Mucosa of stomach (tissue), 1 donor: Measurements from ENCODE around the gene EPB41L5.
"Not testable (repeated sequence)": the region's sequence is repeated elsewhere in the genome, so short reads cannot be mapped to it uniquely, and the experiment has no call there.

ENCODE experiments used
- H3K27me3 ChIP-seq: one replicate; pipeline ENCODE4 v1.7.0; 2013; ENCODE audit warnings: mild to moderate bottlenecking, low read length; ENCODE audit not compliant: control insufficient read depth, insufficient read depth
- H3K36me3 ChIP-seq: one replicate; pipeline ENCODE4 v1.7.0; 2013; ENCODE audit warnings: low read length; ENCODE audit not compliant: control insufficient read depth, insufficient read depth
- H3K4me1 ChIP-seq: one replicate; pipeline ENCODE4 v1.7.0; 2013; ENCODE audit warnings: mild to moderate bottlenecking, low read length; ENCODE audit not compliant: control insufficient read depth, insufficient read depth
- H3K4me3 ChIP-seq: one replicate; pipeline ENCODE4 v1.7.0; 2013; ENCODE audit warnings: low read length
- H3K9ac ChIP-seq: one replicate; pipeline ENCODE4 v1.7.0; 2013; ENCODE audit warnings: mild to moderate bottlenecking, low read length, moderate library complexity
- H3K9me3 ChIP-seq: one replicate; pipeline ENCODE4 v1.7.0; 2013; ENCODE audit warnings: mild to moderate bottlenecking, low read length, moderate library complexity; ENCODE audit not compliant: control insufficient read depth
- donor health status: Pancreatic carcinoma.

EPB41L5 gene

GRCh38 chr2:120108749-120109148, 95.9 kb downstream of the EPB41L5 start:
- Histone ChIP-seq H3K9ac (no peak overlapping the region), H3K9me3 (no peaks in the 10 kb centered on the region), H3K4me3 (no peak overlapping the region), H3K4me1 (no peaks in the 10 kb centered on the region), H3K36me3 (no peaks in the 10 kb centered on the region), H3K27me3 (no peaks in the 10 kb centered on the region)

DNA sequence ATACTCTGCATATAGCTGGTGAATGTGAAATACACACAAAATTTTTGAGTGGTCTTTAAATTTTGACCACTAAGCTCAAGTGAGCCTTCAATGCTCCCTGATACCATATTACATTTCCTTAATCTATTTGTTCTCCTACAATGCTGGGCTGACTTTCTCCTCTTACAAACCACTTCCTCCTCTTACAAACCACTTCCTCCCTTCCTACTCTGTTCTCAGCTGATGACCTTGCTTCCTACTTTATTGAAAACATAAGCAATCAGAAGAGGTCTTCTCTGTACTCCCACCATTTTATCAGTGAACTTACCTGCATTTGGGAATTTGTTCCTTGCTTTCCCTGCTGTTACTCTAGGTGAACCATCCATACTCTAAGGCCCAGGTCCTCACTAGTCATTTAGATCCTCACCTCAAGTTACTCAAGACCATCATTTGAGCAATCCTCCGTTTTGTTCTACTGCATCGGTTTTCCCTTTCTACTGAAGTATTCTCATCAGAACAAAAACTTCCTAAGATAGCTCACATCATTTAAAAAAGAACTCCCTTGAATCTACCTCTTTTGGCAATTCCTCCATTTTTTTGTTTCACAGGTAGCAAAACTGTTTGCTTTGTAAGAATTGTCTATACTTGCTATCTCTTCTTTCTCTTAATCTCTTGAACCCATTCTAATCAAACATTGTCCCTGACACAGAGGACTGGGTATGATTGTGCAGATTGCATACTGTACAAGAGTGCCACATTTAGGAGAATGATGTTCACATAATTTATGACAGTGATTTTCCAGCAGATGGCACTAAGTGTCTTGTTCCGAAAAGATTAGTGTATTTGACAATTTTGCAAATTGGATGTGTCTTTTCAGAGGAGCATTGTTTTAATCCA, 96.5 kb downstream of the EPB41L5 start:
- H3K9ac ChIP-seq, result no peak overlapping the region
- H3K9me3 ChIP-seq, result no peaks in the 10 kb centered on the region
- H3K27me3 ChIP-seq, result no peaks in the 10 kb centered on the region
- no peak overlapping the region for H3K4me3 ChIP-seq
- H3K4me1 ChIP-seq, result no peaks in the 10 kb centered on the region
- H3K36me3 ChIP-seq, result no peaks in the 10 kb centered on the region

DNA sequence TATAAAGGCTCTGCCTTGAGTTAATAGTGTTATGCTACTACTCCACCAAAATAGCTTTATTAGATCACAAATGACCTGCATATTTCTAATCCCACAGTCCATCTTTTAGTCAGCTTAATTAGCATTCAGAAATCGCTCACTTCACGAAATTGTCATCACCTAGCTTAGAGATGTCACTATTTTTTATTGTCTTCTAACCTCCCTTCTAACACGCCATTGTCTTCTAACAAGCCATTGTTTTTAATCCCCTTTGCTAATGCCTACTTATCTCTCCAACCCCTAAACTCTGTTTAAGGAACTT, 97.1 kb downstream of the EPB41L5 start:
- no peaks in the 10 kb centered on the region for H3K27me3 ChIP-seq
- no peaks in the 10 kb centered on the region for H3K36me3 ChIP-seq
- H3K9ac ChIP-seq, result no peak overlapping the region
- H3K9me3 ChIP-seq, result no peaks in the 10 kb centered on the region
- no peak overlapping the region for H3K4me3 ChIP-seq
- no peaks in the 10 kb centered on the region for H3K4me1 ChIP-seq

GRCh38 chr2:120110507-120110906, 97.6 kb downstream of the EPB41L5 start:
- Histone ChIP-seq H3K4me3 (no peak overlapping the region), H3K9ac (no peak overlapping the region), H3K9me3 (no peaks in the 10 kb centered on the region), H3K36me3 (no peaks in the 10 kb centered on the region), H3K4me1 (no peaks in the 10 kb centered on the region), H3K27me3 (no peaks in the 10 kb centered on the region)

GRCh38 chr2:120111193-120111592, 98.3 kb downstream of the EPB41L5 start:
- Histone ChIP-seq H3K36me3 (no peaks in the 10 kb centered on the region), H3K4me1 (no peaks in the 10 kb centered on the region), H3K9ac (no peak overlapping the region), H3K9me3 (no peaks in the 10 kb centered on the region), H3K4me3 (no peak overlapping the region), H3K27me3 (no peaks in the 10 kb centered on the region)

DNA sequence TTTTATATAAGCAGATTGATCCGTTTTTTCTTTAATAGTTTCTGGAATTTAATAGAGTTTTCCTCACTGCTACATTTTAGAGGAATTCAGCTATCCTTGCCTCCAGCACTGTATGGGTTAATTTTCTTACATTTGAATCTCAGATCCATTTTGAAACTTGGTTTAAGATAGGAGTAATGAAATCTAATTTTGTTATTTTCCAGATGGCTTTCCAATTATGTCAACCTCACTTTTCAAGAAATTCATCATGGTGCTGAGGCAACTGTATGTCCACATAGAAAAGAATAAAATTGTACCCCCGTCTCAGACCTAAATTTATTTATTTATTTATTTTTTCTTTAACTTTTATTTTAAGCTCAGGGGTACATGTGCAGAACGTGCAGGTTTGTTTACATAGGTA, 105.1 kb downstream of the EPB41L5 start:
- Histone ChIP-seq H3K4me3 (no peak overlapping the region), H3K9me3 (no peaks in the 10 kb centered on the region)

GRCh38 chr2:120118471-120118870, 105.6 kb downstream of the EPB41L5 start:
- Histone ChIP-seq H3K9me3 (no peaks in the 10 kb centered on the region), H3K9ac (no peak overlapping the region), H3K27me3 (no peaks in the 10 kb centered on the region), H3K4me3 (no peak overlapping the region), H3K36me3 (no peaks in the 10 kb centered on the region), H3K4me1 (no peaks in the 10 kb centered on the region)

More for the DNA sequence above, 105.1 kb downstream of the EPB41L5 start:
- H3K4me1 ChIP-seq, result no peaks in the 10 kb centered on the region
- no peaks in the 10 kb centered on the region for H3K36me3 ChIP-seq
- no peaks in the 10 kb centered on the region for H3K27me3 ChIP-seq
- no peak overlapping the region for H3K9ac ChIP-seq

- not testable (repeated sequence) for H3K36me3 ChIP-seq, H3K9ac ChIP-seq, H3K9me3 ChIP-seq, H3K4me1 ChIP-seq, H3K27me3 ChIP-seq, H3K4me3 ChIP-seq
Measured at GRCh38 chr2:120121337-120121736, 108.5 kb downstream of the EPB41L5 start.

DNA sequence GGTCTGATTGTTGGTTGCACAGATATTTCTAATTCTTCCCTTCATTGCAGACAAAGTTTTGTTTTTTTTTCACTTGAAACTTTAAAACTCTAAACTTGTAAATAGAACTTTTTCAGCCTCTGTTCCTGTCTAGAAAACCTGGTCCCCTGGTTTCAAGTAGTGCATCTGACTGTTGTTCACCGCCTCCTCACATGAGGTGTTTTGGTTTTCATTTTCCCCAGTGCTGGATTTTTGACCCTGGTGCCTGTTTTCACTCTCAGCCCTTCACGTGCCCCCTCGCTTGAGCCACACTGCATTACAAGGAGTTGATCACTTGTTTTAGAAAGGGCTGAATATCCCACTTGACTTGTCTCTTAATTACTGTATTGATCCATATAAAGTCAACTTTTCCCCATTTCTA, 110.2 kb downstream of the EPB41L5 start:
- H3K9ac ChIP-seq, result no peak overlapping the region
- no peaks in the 10 kb centered on the region for H3K36me3 ChIP-seq
- no peaks in the 10 kb centered on the region for H3K27me3 ChIP-seq
- no peaks in the 10 kb centered on the region for H3K4me1 ChIP-seq
- no peak overlapping the region for H3K4me3 ChIP-seq
- H3K9me3 ChIP-seq, result no peaks in the 10 kb centered on the region

DNA sequence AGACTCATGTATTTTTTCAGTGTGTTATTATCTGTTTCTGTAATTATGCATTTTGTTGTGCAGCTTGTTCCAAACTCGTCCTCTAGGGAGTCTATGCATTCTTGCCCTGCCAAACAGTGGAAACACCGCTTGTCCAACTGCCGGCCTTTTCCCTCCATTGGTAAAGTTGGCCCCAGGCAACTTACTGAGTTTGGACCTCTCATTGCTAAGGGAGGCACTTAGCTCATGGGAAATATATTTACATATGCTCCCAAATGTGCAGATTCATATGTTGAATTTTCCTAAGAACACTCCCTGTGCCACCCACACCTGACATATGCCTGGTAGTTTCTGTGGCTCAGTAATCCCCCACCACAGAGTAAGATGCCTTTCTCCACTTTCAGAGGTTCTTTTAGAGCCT, 112.3 kb downstream of the EPB41L5 start:
- Histone ChIP-seq H3K36me3 (no peaks in the 10 kb centered on the region), H3K9me3 (no peaks in the 10 kb centered on the region)

GRCh38 chr2:120128216-120128615, 115.3 kb downstream of the EPB41L5 start:
- Histone ChIP-seq H3K4me3 (no peak overlapping the region), H3K36me3 (no peaks in the 10 kb centered on the region), H3K9ac (no peak overlapping the region), H3K27me3 (no peaks in the 10 kb centered on the region), H3K9me3 (no peaks in the 10 kb centered on the region), H3K4me1 (no peaks in the 10 kb centered on the region)

More for the DNA sequence above, 112.3 kb downstream of the EPB41L5 start:
- H3K4me3 ChIP-seq, result no peak overlapping the region
- H3K27me3 ChIP-seq, result no peaks in the 10 kb centered on the region
- no peaks in the 10 kb centered on the region for H3K4me1 ChIP-seq
- no peak overlapping the region for H3K9ac ChIP-seq

GRCh38 chr2:120132190-120132589, 119.3 kb downstream of the EPB41L5 start:
- H3K36me3 ChIP-seq, result no peaks in the 10 kb centered on the region
- no peaks in the 10 kb centered on the region for H3K4me1 ChIP-seq
- no peaks in the 10 kb centered on the region for H3K27me3 ChIP-seq
- H3K9ac ChIP-seq, result no peak overlapping the region
- no peak overlapping the region for H3K4me3 ChIP-seq
- no peaks in the 10 kb centered on the region for H3K9me3 ChIP-seq

DNA sequence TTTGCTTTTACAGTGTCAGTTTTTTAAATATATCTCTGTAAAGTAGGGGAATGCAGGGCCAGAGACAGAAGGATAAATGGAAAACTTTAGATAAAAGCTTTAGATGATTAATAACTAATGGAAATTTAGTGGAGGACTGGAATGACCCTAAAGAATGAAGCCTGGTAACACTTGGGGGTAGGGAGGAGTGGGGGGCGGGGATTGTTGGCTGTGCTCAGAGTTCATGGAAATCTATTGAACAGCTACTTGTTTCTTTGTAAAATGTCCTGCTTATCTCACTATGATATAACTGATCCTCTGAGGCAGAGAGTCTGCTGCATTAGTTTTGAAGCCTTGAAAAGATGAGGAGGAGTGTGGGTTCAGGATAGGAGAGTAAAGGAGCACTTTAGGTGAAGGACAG, 119.8 kb downstream of the EPB41L5 start:
- no peaks in the 10 kb centered on the region for H3K9me3 ChIP-seq
- H3K4me1 ChIP-seq, result no peaks in the 10 kb centered on the region
- H3K4me3 ChIP-seq, result no peak overlapping the region
- no peaks in the 10 kb centered on the region for H3K27me3 ChIP-seq
- H3K36me3 ChIP-seq, result no peaks in the 10 kb centered on the region
- H3K9ac ChIP-seq, result no peak overlapping the region
